HG03342 (cell line): ENCODE results near the gene NLGN1.

Experiments used
- ATAC-seq: cut with Tn5 transposase; IDR thresholded peaks from one replicate; pipeline ENCODE4 v1.9.1; 2021; ENCODE audit warnings: mild to moderate bottlenecking, moderate library complexity; ENCODE audit not compliant: unreplicated experiment

Gene NLGN1

DNA sequence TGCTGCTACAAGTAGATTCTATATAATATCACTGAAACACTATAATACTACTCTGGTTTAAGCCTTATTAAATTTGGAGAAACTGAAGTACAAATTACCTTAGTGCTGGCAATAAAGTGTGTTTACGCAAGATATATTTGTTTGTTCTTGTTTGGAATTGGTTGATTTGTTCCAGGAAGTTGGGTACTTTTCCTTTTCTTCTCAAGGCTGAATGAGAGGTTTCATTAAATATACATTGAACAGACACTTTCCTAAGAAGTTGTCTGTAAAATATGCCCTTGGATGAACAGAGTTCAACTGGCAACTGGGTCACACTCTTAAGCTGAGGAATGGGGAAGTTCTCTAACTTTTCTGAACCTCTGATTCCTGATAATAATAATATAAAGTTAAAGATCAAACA lies 919.5 kb downstream of the NLGN1 start:
- ATAC-seq, result no peak

DNA sequence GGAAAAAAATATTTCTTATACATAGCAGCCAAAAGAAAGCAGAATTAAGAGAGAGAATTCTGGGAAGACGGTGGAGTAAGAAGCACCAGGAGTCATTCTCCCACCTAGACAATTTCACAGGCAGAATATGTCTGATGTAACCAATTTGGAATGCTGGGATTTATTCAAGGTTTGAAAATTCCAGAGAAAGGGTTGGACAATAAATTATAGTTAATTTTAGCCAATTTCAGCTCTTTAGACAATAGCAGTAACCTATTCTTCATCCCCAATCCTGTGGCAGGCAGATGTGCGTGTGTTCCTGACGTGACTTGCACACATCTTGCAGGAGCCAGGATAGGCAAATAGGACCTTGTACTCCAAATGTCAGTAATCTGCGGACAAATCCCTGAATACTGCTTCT lies 920.6 kb downstream of the NLGN1 start:
- ATAC-seq, result no peak

DNA sequence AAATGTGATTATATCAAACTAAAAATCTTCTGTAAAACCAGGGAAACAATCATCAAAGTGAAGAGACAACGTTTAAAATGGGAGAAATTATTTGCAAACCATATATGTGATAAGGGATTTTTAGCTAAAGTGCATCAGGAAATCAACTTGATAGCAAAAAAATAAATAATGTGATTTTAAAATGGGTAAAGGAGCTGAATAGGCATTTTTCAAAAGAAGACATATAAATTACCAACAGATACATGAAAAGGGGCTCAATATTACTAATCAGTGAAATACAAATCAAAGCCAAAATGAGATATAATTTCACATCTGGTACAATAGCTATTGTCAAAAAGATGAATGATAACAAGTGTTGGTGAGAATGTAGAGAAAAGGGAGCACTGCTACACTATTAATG lies 924.0 kb downstream of the NLGN1 start:
- no peak for ATAC-seq

DNA sequence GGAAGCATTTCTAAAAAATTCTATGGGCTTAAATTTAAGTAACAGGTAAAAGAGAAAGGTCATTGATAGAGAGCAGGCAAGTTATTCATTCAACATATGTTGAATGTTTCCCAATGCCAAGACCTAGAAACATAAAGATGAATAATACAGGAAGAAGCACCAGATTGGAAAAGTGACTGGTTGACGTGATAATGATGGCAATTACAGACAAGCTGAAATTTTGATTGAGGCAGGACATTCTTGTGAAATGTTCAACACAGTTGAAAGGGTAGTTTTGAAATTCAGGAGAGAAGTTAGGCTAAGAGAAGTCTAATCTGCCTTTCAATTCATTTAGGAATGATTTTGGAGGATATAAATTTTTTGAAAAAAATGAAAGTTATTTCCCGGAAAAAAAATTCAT lies 925.2 kb downstream of the NLGN1 start:
- no peak for ATAC-seq

DNA sequence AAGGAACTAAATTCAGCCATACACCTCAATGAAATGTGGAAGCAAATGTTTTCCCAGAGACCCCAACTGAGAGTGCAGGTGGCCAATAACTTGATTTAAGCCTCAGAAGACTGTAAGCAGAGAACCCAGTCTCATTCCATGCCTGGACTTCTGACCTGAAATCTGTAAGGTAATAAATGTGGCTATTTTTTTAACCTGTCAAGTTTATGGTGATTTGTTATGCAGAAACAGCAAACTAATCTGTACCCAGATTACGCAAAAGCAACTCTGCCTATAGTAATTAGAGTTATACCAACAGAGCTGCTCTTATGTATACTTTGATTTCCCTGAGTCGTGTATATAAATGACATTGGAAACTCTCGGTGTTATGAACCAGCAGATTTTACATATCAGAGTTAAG lies 927.6 kb downstream of the NLGN1 start:
- ATAC-seq, result no peak

DNA sequence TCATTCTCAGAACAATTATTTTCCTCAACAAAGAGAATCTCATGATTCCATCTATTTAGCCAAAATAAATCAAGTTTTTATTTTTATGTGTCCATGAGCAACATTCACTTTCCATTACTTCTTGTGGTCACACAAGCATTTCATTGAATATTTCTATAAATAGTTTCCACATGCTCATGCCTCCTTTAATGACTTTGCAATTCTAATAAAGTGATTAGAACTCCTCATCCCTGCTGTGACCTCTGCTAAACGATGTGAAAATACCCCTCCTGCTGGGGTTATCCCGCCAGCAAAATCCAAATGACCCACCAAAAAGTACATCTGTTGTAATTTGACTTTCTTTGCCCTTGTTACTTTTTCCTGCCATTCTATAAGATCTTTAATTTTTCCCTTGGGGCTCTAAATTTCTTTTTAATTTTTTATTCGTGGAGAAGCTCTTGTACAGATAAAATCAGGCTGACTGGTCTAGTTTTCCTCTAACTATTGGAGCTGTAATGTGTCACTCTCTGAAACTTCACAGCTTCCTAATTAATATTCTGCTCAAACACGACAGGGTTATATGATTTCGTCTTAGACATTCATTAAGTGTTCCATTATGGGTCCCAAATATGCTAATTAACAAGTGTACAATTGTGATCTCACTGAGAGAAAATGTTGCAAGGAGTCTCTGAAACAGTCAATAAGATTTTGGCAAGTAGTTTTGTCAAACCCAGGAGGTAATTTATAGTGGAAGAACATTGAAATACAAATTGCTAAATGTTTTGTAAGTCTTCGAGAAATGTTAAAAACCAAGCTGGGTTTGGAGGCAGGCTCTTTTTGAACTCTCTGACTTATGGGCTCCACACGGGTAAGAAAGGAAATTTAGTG lies 928.5 kb downstream of the NLGN1 start:
- no peak for ATAC-seq

DNA sequence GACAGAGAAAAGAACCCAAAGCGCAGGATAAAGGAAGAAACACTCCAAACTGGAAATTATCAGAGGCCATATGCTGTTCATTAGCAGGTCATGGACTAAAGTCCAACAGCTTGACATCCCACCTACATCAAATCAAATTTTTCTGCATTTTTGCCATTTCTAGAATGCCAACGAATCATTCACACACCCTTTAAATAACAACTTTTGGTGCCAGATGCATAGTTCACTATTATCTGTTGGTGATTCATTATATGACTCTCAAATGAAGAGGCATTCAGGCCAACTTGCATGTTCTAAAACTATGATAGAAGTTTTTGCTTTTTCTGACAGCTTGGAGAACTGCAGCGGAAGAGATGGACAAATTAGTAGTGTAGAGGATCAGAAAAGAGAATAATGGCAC lies 931.8 kb downstream of the NLGN1 start:
- no peak for ATAC-seq

DNA sequence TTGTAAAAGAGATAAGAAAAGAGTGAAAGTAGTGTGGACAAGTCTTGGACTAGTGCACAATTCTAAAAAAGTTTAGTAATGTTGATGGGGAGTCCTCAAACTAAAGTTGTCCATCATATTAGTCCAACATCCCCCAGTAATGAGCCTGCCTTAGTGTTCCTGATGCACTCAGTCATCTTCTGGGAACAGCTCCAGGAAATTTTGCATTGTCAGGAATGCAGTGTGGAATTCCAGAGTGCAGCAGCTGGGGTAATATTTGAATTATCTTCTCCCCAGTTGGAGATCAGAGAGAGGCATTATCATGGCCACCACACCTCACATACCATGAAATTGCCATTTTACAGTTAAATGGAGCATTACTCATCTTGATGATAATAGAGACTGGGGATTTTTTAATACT lies 932.8 kb downstream of the NLGN1 start:
- no peak for ATAC-seq

DNA sequence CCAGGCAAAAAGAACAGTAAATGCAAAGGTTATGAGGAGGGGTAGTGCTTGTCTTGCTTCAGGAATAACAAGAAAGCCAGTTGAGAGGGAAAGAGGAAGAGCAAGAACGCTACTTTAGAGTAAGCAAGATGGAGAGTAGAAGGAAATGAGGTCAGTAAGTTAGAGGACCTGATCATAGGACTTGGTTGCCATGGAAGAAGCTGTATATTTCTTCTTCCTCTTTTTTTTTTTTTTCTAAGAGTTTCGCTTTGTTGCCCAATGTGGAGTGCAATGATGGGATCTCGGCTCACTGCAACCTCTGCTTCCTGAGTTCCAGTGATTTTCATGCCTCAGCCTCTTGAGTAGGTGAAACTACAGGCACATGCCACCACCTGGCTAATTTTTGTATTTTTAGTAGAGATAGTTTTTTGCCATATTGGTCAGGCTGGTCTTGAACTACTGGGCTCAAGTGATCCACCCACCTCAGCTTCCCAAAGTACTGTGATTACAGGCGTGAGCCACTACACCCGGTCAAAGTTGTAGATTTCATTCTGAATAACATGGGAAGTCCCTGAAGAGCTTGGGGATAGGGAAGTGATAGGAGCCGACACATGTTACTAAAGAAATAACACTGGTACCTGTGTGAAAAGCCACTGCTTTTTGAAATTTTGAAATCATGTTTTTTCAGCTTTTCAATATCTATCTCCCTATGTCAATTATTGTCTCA lies 933.7 kb downstream of the NLGN1 start:
- ATAC-seq, result no peak

DNA sequence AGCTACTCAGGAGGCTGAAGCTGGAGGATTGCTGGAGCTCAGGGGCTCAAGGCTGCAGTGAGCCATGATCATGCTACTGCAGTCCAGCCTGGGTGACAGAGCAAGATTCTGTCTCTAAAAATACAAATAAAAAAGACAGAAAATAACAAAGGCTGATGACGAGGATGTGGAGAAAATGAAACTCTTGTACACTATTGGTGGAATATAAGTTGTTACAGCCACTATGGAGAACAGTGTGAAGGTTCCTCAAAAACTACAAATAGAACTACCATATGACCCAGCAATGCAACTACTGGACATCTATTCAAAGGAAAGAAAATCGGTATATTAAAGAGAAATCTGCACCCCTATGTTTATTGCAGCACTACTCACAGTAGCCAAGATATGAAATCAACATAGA lies 934.8 kb downstream of the NLGN1 start:
- no peak for ATAC-seq

DNA sequence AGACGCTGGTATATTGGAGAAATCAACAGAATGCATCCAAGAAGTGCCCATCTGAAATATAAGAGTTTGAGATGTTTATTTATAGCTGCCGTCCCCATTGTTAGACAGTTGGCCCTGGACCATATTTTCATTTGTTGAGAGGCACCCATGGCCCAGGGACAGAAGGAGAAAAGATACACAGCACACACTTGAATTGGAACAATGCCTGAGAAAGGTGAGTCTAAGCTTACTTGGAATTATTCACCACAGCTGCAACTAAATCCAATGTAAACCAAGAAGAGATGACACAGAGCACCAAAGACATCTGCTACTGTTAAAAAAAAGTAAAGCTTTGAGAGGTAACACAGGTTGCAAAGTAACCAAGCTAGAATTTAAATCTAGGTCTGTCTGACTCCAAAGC lies 936.1 kb downstream of the NLGN1 start:
- no peak for ATAC-seq

DNA sequence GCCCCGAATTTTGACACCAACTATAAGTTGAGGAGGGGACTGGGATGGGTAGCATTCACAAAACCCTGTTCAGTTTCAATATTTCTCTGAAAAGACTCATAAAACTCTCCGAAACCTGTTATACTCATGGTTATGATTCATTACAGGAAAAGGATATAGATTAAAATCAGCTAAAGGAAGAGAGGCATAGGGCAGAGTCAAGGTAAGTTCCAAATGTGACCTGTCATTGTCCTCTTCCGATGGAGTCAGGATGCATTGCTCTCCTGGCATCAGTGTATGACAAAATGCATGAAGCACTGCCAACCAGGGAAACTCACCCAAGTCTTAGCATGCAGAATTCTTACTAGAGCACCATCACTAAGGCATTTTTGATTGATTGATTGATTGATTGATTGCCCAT lies 936.6 kb downstream of the NLGN1 start:
- ATAC-seq, result no peak

DNA sequence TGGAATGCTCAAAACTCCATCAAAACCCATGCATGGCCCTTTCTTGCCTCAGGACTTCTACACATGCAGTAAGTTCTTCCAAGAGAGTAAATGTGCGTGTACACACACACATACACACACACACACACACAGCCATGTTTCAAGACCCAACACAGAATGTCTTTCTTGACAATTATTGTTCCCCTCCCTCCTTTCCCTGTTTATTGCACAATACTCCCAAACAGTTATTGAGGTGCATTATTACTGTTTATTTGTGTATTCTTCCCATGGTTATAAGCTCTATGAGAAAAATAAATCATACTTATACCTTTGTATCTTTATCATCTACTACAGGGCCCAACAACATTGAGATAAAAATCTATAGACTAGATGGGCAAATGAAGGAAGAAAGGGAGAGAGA lies 937.8 kb downstream of the NLGN1 start:
- ATAC-seq, result no peak

DNA sequence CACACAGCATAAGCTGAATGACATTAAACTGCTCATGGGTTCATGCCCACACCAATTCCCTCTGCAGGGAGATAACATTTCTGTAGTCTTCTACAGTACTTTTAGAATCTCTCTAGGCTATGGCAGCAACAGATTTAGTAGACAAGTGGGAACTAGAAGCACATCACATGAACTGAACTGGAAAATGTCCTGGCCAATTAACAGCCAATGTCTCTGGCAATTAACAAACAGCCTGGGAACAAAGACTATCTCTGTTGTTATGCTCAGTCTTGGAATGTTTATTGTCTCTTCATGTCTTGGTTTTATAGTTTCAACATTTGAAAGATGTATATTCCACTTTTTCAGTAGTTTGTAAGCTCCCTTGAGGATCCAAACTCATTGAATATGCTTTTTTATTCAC lies 938.4 kb downstream of the NLGN1 start:
- ATAC-seq, result no peak
